Mesendoderm (in vitro differentiated cells): ENCODE results near the gene TOMM6. TPM values are rescaled to one million over a fixed set of nuclear protein-coding genes. Genes with fewer than 3 reads are reported as not detected.

ENCODE experiments used
- small RNA-seq: library from polyadenylated mRNA; stranded (forward); fragments of <200 nt; extraction: miRNeasy Mini kit (QIAGEN cat#:217004); gene quantifications from one replicate; pipeline ENCODE3, GENCODE V24; 2013; ENCODE audit not compliant: insufficient read depth

The TOMM6 gene

Small RNAs within 50 kb of the gene (small RNA-seq; reads per million reads assigned to genes)
- gene AL365205.2: not detected
- gene AL365205.3: not detected
- not detected for gene RF00393
